ENCODE results near the gene SNRPB. TPM values are rescaled to one million over a fixed set of nuclear protein-coding genes. Genes with fewer than 3 reads are reported as not detected.
"Not testable (repeated sequence)": the region's sequence is repeated elsewhere in the genome, so short reads cannot be mapped to it uniquely, and the experiment has no call there.

SNRPB gene
- polyA plus RNA-seq, 3 donors, result 136 to 213 (median 183) TPM

- DNase-seq, result no peak
- H3K27me3 Mint-ChIP-seq (ENCODE audit: low read depth in 3 of 3), result peaks cover 3 to 7% (median 5%) of the 10 kb centered on the region in 3 donors
- no peaks in the 10 kb centered on the region for H3K36me3 ChIP-seq (replicated peaks in 1 of 2; ENCODE audit: control insufficient read depth in 1 of 2, insufficient read depth in 2 of 2, low read length in 2 of 2)
- peaks cover 0 to 5% (median 0%) of the 10 kb centered on the region in 7 donors for H3K9me3 Mint-ChIP-seq
- H3K4me3 Mint-ChIP-seq, result peak overlapping the region in 1 of 2 donors; percentile 98
- no peaks in the 10 kb centered on the region for H3K9me3 ChIP-seq (replicated peaks in 1 of 2; ENCODE audit: control insufficient read depth in 1 of 2, insufficient read depth in 1 of 2, low read length in 2 of 2)
- intact Hi-C loops (cut with micrococcal nuclease), result loop anchor here (5.0 kb wide), 1 partner anchor 35 kb away; the partner anchor contains the start of gene SNRPB (in 2 of the 2)
- H3K79me2 ChIP-seq (ENCODE audit: insufficient read depth, low read length), result peaks cover 12% of the 10 kb centered on the region
- H3K27ac ChIP-seq (ENCODE audit: low read depth in 1 of 2, low read length in 2 of 2), result no peak overlapping the region
- no peak overlapping the region for H3K27ac Mint-ChIP-seq
- peaks cover 20% of the 10 kb centered on the region for H3K4me1 Mint-ChIP-seq
- no peak overlapping the region for H3K9ac ChIP-seq (ENCODE audit: insufficient read depth, low read length, poor library complexity, severe bottlenecking)
- no peaks in the 10 kb centered on the region for H3K36me3 Mint-ChIP-seq
- H4K20me1 ChIP-seq (ENCODE audit: insufficient read depth, low read length), result no peaks in the 10 kb centered on the region
- H3K27me3 ChIP-seq (ENCODE audit: control insufficient read depth in 2 of 2, insufficient read depth in 2 of 2, low read length in 2 of 2), result no peaks in the 10 kb centered on the region
- no peak overlapping the region for H2AFZ ChIP-seq (ENCODE audit: insufficient read depth, low read depth, low read length, poor library complexity, severe bottlenecking)
- peaks cover 14 to 15% of the 10 kb centered on the region in 2 donors for H3K4me1 ChIP-seq (ENCODE audit: control insufficient read depth in 1 of 2, insufficient read depth in 2 of 2, low read length in 2 of 2)
- no CpG with 5 or more reads among the region's 5 CpGs for WGBS (ENCODE audit: insufficient coverage)
- H3K4me3 ChIP-seq (replicated peaks in 1 of 3; ENCODE audit: low read depth in 2 of 3, low read length in 3 of 3), result no peak overlapping the region
- no peak for TF ChIP-seq CTCF (IDR thresholded peaks at IDR 0.05)
- no peak overlapping the region for H3K4me2 ChIP-seq (replicated peaks; ENCODE audit: extremely low read depth, low read length, poor library complexity, severe bottlenecking)
Measured at GRCh38 chr20:2507464-2507863, 36.9 kb upstream of the SNRPB start.

- not testable (repeated sequence) for H3K27me3 Mint-ChIP-seq (ENCODE audit: low read depth in 3 of 3)
Measured at GRCh38 chr20:2506426-2506825, 35.8 kb upstream of the SNRPB start.

GRCh38 chr20:2504803-2505202 lies 34.2 kb upstream of the SNRPB start:
- H3K27me3 Mint-ChIP-seq (ENCODE audit: low read depth in 3 of 3); H3K27me3 ChIP-seq (ENCODE audit: control insufficient read depth in 2 of 2, insufficient read depth in 2 of 2, low read length in 2 of 2); H3K9me3 Mint-ChIP-seq; H3K9me3 ChIP-seq (replicated peaks in 1 of 2; ENCODE audit: control insufficient read depth in 1 of 2, insufficient read depth in 1 of 2, low read length in 2 of 2); H3K4me3 ChIP-seq (replicated peaks in 1 of 3; ENCODE audit: low read depth in 2 of 3, low read length in 3 of 3); H2AFZ ChIP-seq (ENCODE audit: insufficient read depth, low read depth, low read length, poor library complexity, severe bottlenecking); H4K20me1 ChIP-seq (ENCODE audit: insufficient read depth, low read length); H3K9ac ChIP-seq (ENCODE audit: insufficient read depth, low read length, poor library complexity, severe bottlenecking); H3K4me3 Mint-ChIP-seq; DNase-seq; H3K4me2 ChIP-seq (replicated peaks; ENCODE audit: extremely low read depth, low read length, poor library complexity, severe bottlenecking); H3K27ac ChIP-seq (ENCODE audit: low read depth in 1 of 2, low read length in 2 of 2); H3K27ac Mint-ChIP-seq: not testable (repeated sequence)
- Histone ChIP-seq H3K79me2 (ENCODE audit: insufficient read depth, low read length) (peaks cover 12% of the 10 kb centered on the region), H3K36me3 (replicated peaks in 1 of 2; ENCODE audit: control insufficient read depth in 1 of 2, insufficient read depth in 2 of 2, low read length in 2 of 2) (peaks cover 5 to 11% of the 10 kb centered on the region in 2 donors), H3K4me1 (ENCODE audit: control insufficient read depth in 1 of 2, insufficient read depth in 2 of 2, low read length in 2 of 2) (peaks cover 14 to 15% of the 10 kb centered on the region in 2 donors)
- Mint-ChIP-seq H3K36me3 (peaks cover 9 to 10% of the 10 kb centered on the region in 2 donors), H3K4me1 (peaks cover 20% of the 10 kb centered on the region)
- intact Hi-C loops (cut with micrococcal nuclease), result loop anchor here (5.0 kb wide), 1 partner anchor 33 kb away; the partner anchor contains the start of gene SNRPB (in 2 of the 2)
- no CpG with 5 or more reads among the region's 2 CpGs for WGBS (ENCODE audit: insufficient coverage)

More at GRCh38 chr20:2506426-2506825, 35.8 kb upstream of the SNRPB start:
- not testable (repeated sequence) for DNase-seq; H3K36me3 Mint-ChIP-seq; H3K4me2 ChIP-seq (replicated peaks; ENCODE audit: extremely low read depth, low read length, poor library complexity, severe bottlenecking); H4K20me1 ChIP-seq (ENCODE audit: insufficient read depth, low read length); H3K27me3 ChIP-seq (ENCODE audit: control insufficient read depth in 2 of 2, insufficient read depth in 2 of 2, low read length in 2 of 2); H3K9ac ChIP-seq (ENCODE audit: insufficient read depth, low read length, poor library complexity, severe bottlenecking); H3K9me3 ChIP-seq (replicated peaks in 1 of 2; ENCODE audit: control insufficient read depth in 1 of 2, insufficient read depth in 1 of 2, low read length in 2 of 2); H3K9me3 Mint-ChIP-seq; H2AFZ ChIP-seq (ENCODE audit: insufficient read depth, low read depth, low read length, poor library complexity, severe bottlenecking); H3K4me3 Mint-ChIP-seq; H3K27ac Mint-ChIP-seq; H3K36me3 ChIP-seq (replicated peaks in 1 of 2; ENCODE audit: control insufficient read depth in 1 of 2, insufficient read depth in 2 of 2, low read length in 2 of 2); H3K27ac ChIP-seq (ENCODE audit: low read depth in 1 of 2, low read length in 2 of 2); H3K4me3 ChIP-seq (replicated peaks in 1 of 3; ENCODE audit: low read depth in 2 of 3, low read length in 3 of 3)
- H3K79me2 ChIP-seq (ENCODE audit: insufficient read depth, low read length), result peaks cover 12% of the 10 kb centered on the region
- WGBS (ENCODE audit: insufficient coverage), result no CpG with 5 or more reads among the region's 5 CpGs
- intact Hi-C loops (cut with micrococcal nuclease), result loop anchor here (5.0 kb wide), 1 partner anchor 34 kb away; the partner anchor contains the start of gene SNRPB (in 2 of the 2)
- H3K4me1 Mint-ChIP-seq, result peaks cover 20% of the 10 kb centered on the region
- peaks cover 14 to 15% of the 10 kb centered on the region in 2 donors for H3K4me1 ChIP-seq (ENCODE audit: control insufficient read depth in 1 of 2, insufficient read depth in 2 of 2, low read length in 2 of 2)

- H4K20me1 ChIP-seq (ENCODE audit: insufficient read depth, low read length); H3K79me2 ChIP-seq (ENCODE audit: insufficient read depth, low read length); H3K27ac ChIP-seq (ENCODE audit: low read depth in 1 of 2, low read length in 2 of 2); H3K27me3 Mint-ChIP-seq (ENCODE audit: low read depth in 3 of 3); H2AFZ ChIP-seq (ENCODE audit: insufficient read depth, low read depth, low read length, poor library complexity, severe bottlenecking); H3K4me3 Mint-ChIP-seq; H3K4me2 ChIP-seq (replicated peaks; ENCODE audit: extremely low read depth, low read length, poor library complexity, severe bottlenecking); H3K4me1 Mint-ChIP-seq; H3K4me1 ChIP-seq (ENCODE audit: control insufficient read depth in 1 of 2, insufficient read depth in 2 of 2, low read length in 2 of 2); H3K9me3 Mint-ChIP-seq; H3K4me3 ChIP-seq (replicated peaks in 1 of 3; ENCODE audit: low read depth in 2 of 3, low read length in 3 of 3); H3K27ac Mint-ChIP-seq; H3K27me3 ChIP-seq (ENCODE audit: control insufficient read depth in 2 of 2, insufficient read depth in 2 of 2, low read length in 2 of 2); intact Hi-C loops (cut with micrococcal nuclease); H3K9ac ChIP-seq (ENCODE audit: insufficient read depth, low read length, poor library complexity, severe bottlenecking); DNase-seq; H3K9me3 ChIP-seq (replicated peaks in 1 of 2; ENCODE audit: control insufficient read depth in 1 of 2, insufficient read depth in 1 of 2, low read length in 2 of 2): not testable (repeated sequence)
- peaks cover 24 to 25% of the 10 kb centered on the region in 2 donors for H3K36me3 Mint-ChIP-seq
- H3K36me3 ChIP-seq (replicated peaks in 1 of 2; ENCODE audit: control insufficient read depth in 1 of 2, insufficient read depth in 2 of 2, low read length in 2 of 2), result peaks cover 19 to 26% of the 10 kb centered on the region in 2 donors
- WGBS (ENCODE audit: insufficient coverage), result 100% methylated on average over 1 of the region's 2 CpGs
Measured at GRCh38 chr20:2502808-2503384, 32.3 kb upstream of the SNRPB start.

Measured in CD14-positive monocyte (primary cell).